Type B pancreatic cell (in vitro differentiated cells): ENCODE measurements around the gene ZNF506. TPM values are rescaled to one million over a fixed set of nuclear protein-coding genes. Genes with fewer than 3 reads are reported as not detected.

ENCODE experiments used
- DNase-seq: peaks from one replicate; pipeline ENCODE4 v3.0.0; 2021; ENCODE audit warnings: mixed read lengths; ENCODE audit not compliant: unreplicated experiment; ENCODE audit errors: extremely low spot score
- H3K27ac Mint-ChIP-seq: 2 replicates; pipeline ENCODE4 v1.8.0; 2021; ENCODE audit warnings: mild to moderate bottlenecking, mixed read lengths
- H3K27me3 Mint-ChIP-seq: 2 replicates; pipeline ENCODE4 v1.8.0; 2021; ENCODE audit warnings: mixed read lengths
- H3K36me3 Mint-ChIP-seq: 2 replicates; pipeline ENCODE4 v1.8.0; 2021; ENCODE audit warnings: mixed read lengths
- H3K4me1 Mint-ChIP-seq: one replicate; pipeline ENCODE4 v1.8.0; 2021; ENCODE audit warnings: mixed read lengths; ENCODE audit not compliant: unreplicated experiment
- H3K4me3 Mint-ChIP-seq: 2 replicates; pipeline ENCODE4 v1.8.0; 2021; ENCODE audit warnings: mild to moderate bottlenecking, mixed read lengths
- H3K9me3 Mint-ChIP-seq: 2 replicates; pipeline ENCODE4 v1.8.0; 2021; ENCODE audit warnings: mixed read lengths
- CTCF ChIP-seq: fragments of 200-600 bp; sonication (generic); conservative IDR thresholded peaks from 2 replicates; pipeline ENCODE4 v1.5.0; 2021; ENCODE audit warnings: antibody characterized with exemption, mild to moderate bottlenecking
- total RNA-seq: library from RNA; stranded (reverse); gene quantifications from 2 replicates; pipeline ENCODE4 v1.2.1, GENCODE V29; 2021; ENCODE audit warnings: low replicate concordance

ZNF506 gene
- total RNA-seq, 1 donor from 2014 or later = 11.8 TPM

- Mint-ChIP-seq H3K36me3 (no peaks in the 10 kb centered on the region), H3K4me1 (no peaks in the 10 kb centered on the region), H3K27me3 (peaks cover under 1% of the 10 kb centered on the region), H3K27ac (no peak overlapping the region), H3K9me3 (no peaks in the 10 kb centered on the region), H3K4me3 (no peak overlapping the region)
- DNase-seq = no peak
- no peak for TF ChIP-seq CTCF
These were observed 72.2 kb downstream of the ZNF506 start for GRCh38 chr19:19749117-19749907.

GRCh38 chr19:19748249-19748938, 73.2 kb downstream of the ZNF506 start:
- Mint-ChIP-seq H3K27ac (no peak overlapping the region), H3K4me3 (no peak overlapping the region), H3K9me3 (no peaks in the 10 kb centered on the region), H3K27me3 (peaks cover 3% of the 10 kb centered on the region), H3K36me3 (no peaks in the 10 kb centered on the region), H3K4me1 (no peaks in the 10 kb centered on the region)
- no peak for TF ChIP-seq CTCF
- no peak for DNase-seq

- no peak for DNase-seq
- Mint-ChIP-seq H3K4me1 (no peaks in the 10 kb centered on the region), H3K27me3 (peaks cover 3% of the 10 kb centered on the region), H3K27ac (no peak overlapping the region), H3K4me3 (no peak overlapping the region), H3K36me3 (no peaks in the 10 kb centered on the region), H3K9me3 (no peaks in the 10 kb centered on the region)
- no peak for TF ChIP-seq CTCF
These were observed 74.0 kb downstream of the ZNF506 start for GRCh38 chr19:19747357-19748220.

GRCh38 chr19:19746286-19747213, 75.0 kb downstream of the ZNF506 start:
- no peak overlapping the region for H3K27ac Mint-ChIP-seq
- no peaks in the 10 kb centered on the region for H3K36me3 Mint-ChIP-seq

More at GRCh38 chr19:19746286-19747213, 75.0 kb downstream of the ZNF506 start:
- Mint-ChIP-seq H3K27me3 (peaks cover 5% of the 10 kb centered on the region), H3K4me1 (no peaks in the 10 kb centered on the region), H3K4me3 (no peak overlapping the region), H3K9me3 (no peaks in the 10 kb centered on the region)
- no peak for TF ChIP-seq CTCF
- no peak for DNase-seq
